ENCODE results near the gene LRRC37B.
"Not testable (repeated sequence)": the region's sequence is repeated elsewhere in the genome, so short reads cannot be mapped to it uniquely, and the experiment has no call there.

GRCh38 chr17:32073131-32073530 lies 65.9 kb downstream of the LRRC37B start:
- TF ChIP-seq POLR2A, CTCF (IDR thresholded peaks at IDR 0.05): not testable (repeated sequence)
